Vagina (tissue), 2 donors: ENCODE results near the gene ABLIM2. TPM values are rescaled to one million over a fixed set of nuclear protein-coding genes. Genes with fewer than 3 reads are reported as not detected.

Experiments
- DNase-seq, 2 donors: peaks; one replicate each; pipeline ENCODE4 v3.0.0-alpha.2; 2017; ENCODE audit errors: extremely low spot score in 2 of 2
- H3K27ac ChIP-seq: fragments of 200-600 bp; sonication (generic); one replicate; pipeline ENCODE4 v1.5.1; 2019
- H3K27me3 ChIP-seq: fragments of 200-600 bp; sonication (generic); one replicate; pipeline ENCODE4 v1.5.1; 2019
- H3K36me3 ChIP-seq, 2 donors: fragments of 200-600 bp; sonication (generic); one replicate each; pipeline ENCODE4 v1.5.1; 2017 to 2019
- H3K4me1 ChIP-seq: fragments of 200-600 bp; sonication (generic); one replicate; pipeline ENCODE4 v1.5.1; 2019
- H3K4me3 ChIP-seq, 2 donors: fragments of 200-600 bp; sonication (generic); 1 replicate in 1 of 2; 2 replicates in 1 of 2; pipeline ENCODE4 v1.5.1; 2016 to 2019
- H3K9me3 ChIP-seq: fragments of 200-600 bp; sonication (generic); one replicate; pipeline ENCODE4 v1.5.1; 2019
- POLR2A ChIP-seq, 2 donors: fragments of 450-650 bp; IDR thresholded peaks; one replicate each; pipeline ENCODE4 v1.6.1; 2017; ENCODE audit warnings: antibody characterized with exemption in 2 of 2, mild to moderate bottlenecking in 2 of 2, moderate library complexity in 2 of 2
- POLR2AphosphoS5 ChIP-seq, 2 donors: sonication (generic); formaldehyde crosslinking; IDR thresholded peaks; one replicate each; pipeline ENCODE4 v1.9.0; 2017; ENCODE audit warnings: antibody characterized with exemption in 2 of 2, mild to moderate bottlenecking in 2 of 2, low read depth in 1 of 2; ENCODE audit not compliant: insufficient read depth in 1 of 2
- intact Hi-C: fragments of 100-400 bp; cut with DNase I; formaldehyde crosslinking; loops from one replicate; pipeline ENCODE4 v1.15.1; 2023
- total RNA-seq: library from RNA; depleted of rRNA; stranded (reverse); fragments of >200 nt; gene quantifications from one replicate; pipeline ENCODE4 v1.2.3, GENCODE V29; 2016
- TF ChIP-seq, protein P1 (sequence below), 3 experiments: fragments of 450-650 bp in 2 of 3; fragments of 200-600 bp in 1 of 3; sonication (generic) in 1 of 3; IDR thresholded peaks; one replicate each; pipeline ENCODE4 v1.5.1; 2017 to 2019; ENCODE audit warnings: antibody characterized with exemption in 3 of 3, mild to moderate bottlenecking in 2 of 3, moderate library complexity in 2 of 3

Gene ABLIM2
- total RNA-seq, 1 donor from 2014 or later: 15.5 TPM

GRCh38 chr4:8170341-8170740 is 11.7 kb upstream of the ABLIM2 start:
- Histone ChIP-seq H3K9me3 (no peaks in the 10 kb centered on the region), H3K36me3 (no peaks in the 10 kb centered on the region), H3K27ac (no peak overlapping the region), H3K4me3 (no peak overlapping the region), H3K4me1 (no peaks in the 10 kb centered on the region), H3K27me3 (no peaks in the 10 kb centered on the region)
- no peak for DNase-seq
- TF ChIP-seq POLR2A (IDR thresholded peaks at IDR 0.05) (no peak), POLR2AphosphoS5 (IDR thresholded peaks at IDR 0.05; ENCODE audit: insufficient read depth in 1 of 2, low read depth in 1 of 2) (no peak)
- TF ChIP-seq, protein P1, sequence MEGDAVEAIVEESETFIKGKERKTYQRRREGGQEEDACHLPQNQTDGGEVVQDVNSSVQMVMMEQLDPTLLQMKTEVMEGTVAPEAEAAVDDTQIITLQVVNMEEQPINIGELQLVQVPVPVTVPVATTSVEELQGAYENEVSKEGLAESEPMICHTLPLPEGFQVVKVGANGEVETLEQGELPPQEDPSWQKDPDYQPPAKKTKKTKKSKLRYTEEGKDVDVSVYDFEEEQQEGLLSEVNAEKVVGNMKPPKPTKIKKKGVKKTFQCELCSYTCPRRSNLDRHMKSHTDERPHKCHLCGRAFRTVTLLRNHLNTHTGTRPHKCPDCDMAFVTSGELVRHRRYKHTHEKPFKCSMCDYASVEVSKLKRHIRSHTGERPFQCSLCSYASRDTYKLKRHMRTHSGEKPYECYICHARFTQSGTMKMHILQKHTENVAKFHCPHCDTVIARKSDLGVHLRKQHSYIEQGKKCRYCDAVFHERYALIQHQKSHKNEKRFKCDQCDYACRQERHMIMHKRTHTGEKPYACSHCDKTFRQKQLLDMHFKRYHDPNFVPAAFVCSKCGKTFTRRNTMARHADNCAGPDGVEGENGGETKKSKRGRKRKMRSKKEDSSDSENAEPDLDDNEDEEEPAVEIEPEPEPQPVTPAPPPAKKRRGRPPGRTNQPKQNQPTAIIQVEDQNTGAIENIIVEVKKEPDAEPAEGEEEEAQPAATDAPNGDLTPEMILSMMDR (IDR thresholded peaks at IDR 0.05): no peak
- intact Hi-C loops: no loop called here

DNA sequence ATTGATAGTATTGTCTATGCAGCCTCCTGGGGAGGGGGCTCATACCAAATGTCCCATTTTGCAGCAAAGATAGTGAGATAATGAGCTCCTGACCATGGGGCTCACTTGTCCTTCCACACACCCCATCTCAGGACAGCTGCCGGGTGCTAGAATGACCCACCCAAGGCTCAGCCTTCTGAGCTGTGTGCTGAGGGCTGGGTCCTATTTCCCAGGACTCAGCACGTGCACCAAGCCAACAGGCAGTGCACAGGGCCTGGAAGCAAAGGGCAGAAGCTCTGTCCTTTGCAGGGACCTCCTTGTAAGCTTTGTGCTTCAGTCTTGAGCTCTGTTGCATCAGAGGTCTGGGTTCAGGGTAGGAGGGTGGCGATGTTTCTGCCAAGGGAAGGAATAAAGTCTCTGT is 11.2 kb upstream of the ABLIM2 start:
- intact Hi-C loops: no loop called here
- H3K27ac ChIP-seq: no peak overlapping the region

DNA sequence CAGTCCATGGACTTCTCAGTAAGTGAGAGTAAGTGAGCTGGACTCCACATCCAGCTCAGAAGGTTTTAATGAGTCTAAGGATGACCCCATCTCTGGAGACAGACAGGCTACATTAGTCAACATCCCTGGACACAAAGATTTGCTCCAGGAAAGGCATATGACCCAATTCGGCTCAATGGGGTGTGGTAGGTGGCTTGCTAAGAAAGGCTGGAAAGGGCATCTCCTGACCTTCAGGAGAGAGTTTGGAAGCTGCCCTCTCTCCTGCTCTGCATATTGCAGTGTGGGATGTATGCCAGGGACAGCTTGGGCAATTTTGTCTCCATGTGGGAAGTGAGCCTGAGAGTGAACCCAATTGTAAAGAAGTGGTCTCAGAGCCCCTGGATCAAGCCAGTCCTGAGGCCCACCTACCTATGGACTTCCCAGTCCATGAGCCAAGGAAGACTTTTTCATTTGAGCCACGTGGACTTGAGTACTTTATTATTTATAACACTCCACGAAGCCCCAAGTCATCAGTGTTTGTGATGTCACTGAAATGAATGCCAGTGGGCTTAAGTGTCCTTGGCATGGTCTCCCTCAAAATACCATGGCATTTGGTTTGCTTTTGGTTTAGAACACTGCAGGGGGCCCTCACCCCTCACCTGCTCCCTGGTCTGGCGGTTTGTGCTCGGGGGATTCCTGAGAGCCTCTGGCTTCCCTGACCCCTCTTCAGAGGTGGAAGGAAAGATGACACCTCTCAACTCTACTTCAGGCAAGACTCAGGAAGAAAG is 10.4 kb upstream of the ABLIM2 start:
- Histone ChIP-seq H3K4me1 (no peaks in the 10 kb centered on the region), H3K4me3 (no peak overlapping the region), H3K36me3 (no peaks in the 10 kb centered on the region), H3K9me3 (no peaks in the 10 kb centered on the region), H3K27ac (no peak overlapping the region), H3K27me3 (no peaks in the 10 kb centered on the region)
- intact Hi-C loops: no loop called here
- TF ChIP-seq, protein P1 (IDR thresholded peaks at IDR 0.05): no peak
- TF ChIP-seq POLR2AphosphoS5 (IDR thresholded peaks at IDR 0.05; ENCODE audit: insufficient read depth in 1 of 2, low read depth in 1 of 2) (no peak), POLR2A (IDR thresholded peaks at IDR 0.05) (no peak)
- DNase-seq: no peak

More for the DNA sequence above, 11.2 kb upstream of the ABLIM2 start:
- TF ChIP-seq, protein P1 (IDR thresholded peaks at IDR 0.05): no peak
- TF ChIP-seq POLR2A (IDR thresholded peaks at IDR 0.05) (no peak), POLR2AphosphoS5 (IDR thresholded peaks at IDR 0.05; ENCODE audit: insufficient read depth in 1 of 2, low read depth in 1 of 2) (no peak)
- DNase-seq: no peak
- Histone ChIP-seq H3K27me3 (no peaks in the 10 kb centered on the region), H3K36me3 (no peaks in the 10 kb centered on the region), H3K9me3 (no peaks in the 10 kb centered on the region), H3K4me1 (no peaks in the 10 kb centered on the region), H3K4me3 (no peak overlapping the region)

DNA sequence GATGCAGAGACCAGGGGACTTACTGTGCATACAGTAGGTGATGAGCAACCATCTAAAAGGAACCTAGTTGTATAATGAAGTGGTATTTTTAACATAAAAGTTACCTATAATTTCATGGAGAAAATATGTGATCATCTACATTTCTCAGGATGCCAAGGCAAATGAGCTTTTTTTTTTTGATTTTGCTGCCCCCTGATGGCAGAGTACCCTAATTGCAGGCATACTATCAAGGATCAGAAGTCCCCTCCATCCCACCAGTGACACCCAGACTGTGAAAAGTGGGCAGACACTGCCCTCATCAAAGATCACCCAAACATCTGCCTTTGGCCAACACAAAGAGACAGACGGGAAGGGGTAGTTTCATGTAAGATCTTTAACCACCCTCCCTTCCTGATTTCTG is 9.6 kb upstream of the ABLIM2 start:
- H3K4me3 ChIP-seq: no peak overlapping the region
- H3K36me3 ChIP-seq: no peaks in the 10 kb centered on the region
- H3K27ac ChIP-seq: no peak overlapping the region
- no peaks in the 10 kb centered on the region for H3K9me3 ChIP-seq
- intact Hi-C loops: no loop called here
- DNase-seq: no peak
- H3K27me3 ChIP-seq: no peaks in the 10 kb centered on the region
- H3K4me1 ChIP-seq: no peaks in the 10 kb centered on the region
- TF ChIP-seq POLR2AphosphoS5 (IDR thresholded peaks at IDR 0.05; ENCODE audit: insufficient read depth in 1 of 2, low read depth in 1 of 2) (no peak), POLR2A (IDR thresholded peaks at IDR 0.05) (no peak)
- TF ChIP-seq, protein P1 (IDR thresholded peaks at IDR 0.05): no peak

- no peaks in the 10 kb centered on the region for H3K9me3 ChIP-seq
- intact Hi-C loops: no loop called here
- no peaks in the 10 kb centered on the region for H3K4me1 ChIP-seq
- no peak overlapping the region for H3K4me3 ChIP-seq
- no peak overlapping the region for H3K27ac ChIP-seq
- DNase-seq: no peak
- no peak for TF ChIP-seq POLR2AphosphoS5 (IDR thresholded peaks at IDR 0.05; ENCODE audit: insufficient read depth in 1 of 2, low read depth in 1 of 2)
- H3K27me3 ChIP-seq: no peaks in the 10 kb centered on the region
- H3K36me3 ChIP-seq: no peaks in the 10 kb centered on the region
Measured at GRCh38 chr4:8167815-8168214, 9.2 kb upstream of the ABLIM2 start.
